ENCODE results near the gene CTNND2. TPM values are rescaled to one million over a fixed set of nuclear protein-coding genes. Genes with fewer than 3 reads are reported as not detected.

The CTNND2 gene
- polyA plus RNA-seq, 1 of the 3 experiments (the other 2 are of a cell fraction): not detected

DNA sequence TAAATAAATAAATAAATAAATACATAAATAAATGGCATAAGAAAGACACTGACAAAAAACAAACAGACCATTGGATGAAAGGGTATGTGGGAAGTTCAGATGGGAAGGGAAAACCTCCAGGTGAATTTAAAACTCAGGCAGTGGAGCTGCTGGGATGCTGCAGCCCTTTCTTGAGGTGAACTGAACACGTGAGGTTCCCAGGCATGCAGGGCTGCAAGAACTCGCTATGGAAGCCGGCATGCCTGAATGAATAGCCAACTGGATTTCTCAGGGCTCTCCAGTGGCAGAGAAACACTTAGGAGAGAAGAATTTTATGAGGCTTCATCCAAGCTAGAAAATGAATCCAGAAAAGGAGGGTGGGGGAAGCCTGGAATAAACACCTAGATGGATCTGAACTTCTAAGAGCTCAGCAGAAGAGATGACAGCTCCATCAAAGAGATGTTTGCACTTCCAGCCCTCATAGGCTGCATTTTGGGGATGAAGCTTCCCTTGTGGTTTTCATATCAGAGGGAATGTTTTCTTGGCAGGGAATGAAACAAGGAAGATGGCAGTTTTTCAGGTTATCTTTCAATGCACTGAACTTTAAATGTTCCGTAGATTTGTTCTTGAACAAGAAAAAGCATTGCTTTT is 919.0 kb downstream of the CTNND2 start:
- CTCF ChIA-PET: no interaction called here

DNA sequence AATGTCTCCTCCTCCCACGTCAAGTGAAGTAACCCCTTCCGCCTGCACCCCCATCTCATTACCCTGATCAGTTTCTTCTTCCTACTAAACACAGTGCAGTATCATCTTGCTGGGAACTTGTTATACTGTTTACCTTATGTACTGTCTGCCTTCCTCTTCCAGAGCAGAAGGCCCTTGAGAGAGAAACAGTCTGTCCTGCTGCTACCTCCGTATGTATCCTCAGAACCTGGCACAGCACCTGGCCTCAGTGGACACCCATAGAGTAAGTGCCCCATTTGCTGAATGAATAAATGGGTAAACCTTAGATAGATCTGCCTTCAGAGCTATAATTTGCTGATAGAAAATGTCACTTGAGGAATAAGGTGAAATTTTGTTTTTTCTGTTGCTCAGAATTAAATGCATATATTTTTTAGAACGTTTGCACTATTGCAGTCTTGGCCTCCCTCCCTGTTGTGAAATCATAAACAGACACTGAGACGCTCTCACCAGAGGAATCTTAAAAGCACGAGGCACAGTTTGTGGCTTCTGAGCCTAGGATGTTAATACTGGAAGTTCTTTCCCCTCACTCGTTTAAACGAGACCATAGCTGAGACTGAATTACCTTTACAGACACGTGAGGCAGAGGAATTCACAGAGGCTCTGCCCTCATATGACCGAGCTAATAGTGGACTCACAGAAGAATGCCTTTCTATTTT is 920.1 kb downstream of the CTNND2 start:
- no peaks in the 10 kb centered on the region for H4K20me1 ChIP-seq (ENCODE audit: insufficient read depth)
- ChIA-PET CTCF (no interaction called here), POLR2A (no interaction called here)
- WGBS (ENCODE audit: low lambda C conversion rate): 18% methylated on average over 10 of the region's 10 CpGs
- no peak overlapping the region for H3K27ac ChIP-seq (ENCODE audit: low read depth in 2 of 2, low read length in 1 of 2)
- no peaks in the 10 kb centered on the region for H3K4me1 ChIP-seq (ENCODE audit: control insufficient read depth in 1 of 2, insufficient read depth in 2 of 2, low read depth in 1 of 2, low read length in 1 of 2)
- no peak for TF ChIP-seq TCF12 (IDR thresholded peaks at IDR 0.05)
- H3K79me2 ChIP-seq (ENCODE audit: insufficient read depth): no peaks in the 10 kb centered on the region
- no peak overlapping the region for H3K4me2 ChIP-seq
- no peaks in the 10 kb centered on the region for H3K9me2 ChIP-seq
- H3K9ac ChIP-seq: no peak overlapping the region
- no peak overlapping the region for H3K4me3 ChIP-seq (ENCODE audit: low read depth in 2 of 2, low read length in 1 of 2)
- no peaks in the 10 kb centered on the region for H3K9me3 ChIP-seq
- no peaks in the 10 kb centered on the region for H3K36me3 ChIP-seq (replicated peaks in 1 of 2; ENCODE audit: control insufficient read depth in 1 of 2, insufficient read depth in 2 of 2, low read length in 1 of 2)
- no peaks in the 10 kb centered on the region for H3F3A ChIP-seq (replicated peaks; ENCODE audit: insufficient read depth)
- H3K27me3 ChIP-seq (ENCODE audit: insufficient read depth): no peaks in the 10 kb centered on the region; the same call in 1 of the 2 replicates
- no peak overlapping the region for H2AFZ ChIP-seq (ENCODE audit: low read depth)
- DNase-seq: no peak

More for the DNA sequence above, 919.0 kb downstream of the CTNND2 start:
- Histone ChIP-seq H3K36me3 (replicated peaks in 1 of 2; ENCODE audit: control insufficient read depth in 1 of 2, insufficient read depth in 2 of 2, low read length in 1 of 2) (no peaks in the 10 kb centered on the region), H3K4me2 (no peak overlapping the region), H3K4me3 (ENCODE audit: low read depth in 2 of 2, low read length in 1 of 2) (no peak overlapping the region), H3K27ac (ENCODE audit: low read depth in 2 of 2, low read length in 1 of 2) (no peak overlapping the region), H4K20me1 (ENCODE audit: insufficient read depth) (no peaks in the 10 kb centered on the region), H3F3A (replicated peaks; ENCODE audit: insufficient read depth) (no peaks in the 10 kb centered on the region), H2AFZ (ENCODE audit: low read depth) (no peak overlapping the region), H3K79me2 (ENCODE audit: insufficient read depth) (no peaks in the 10 kb centered on the region), H3K27me3 (ENCODE audit: insufficient read depth) (no peaks in the 10 kb centered on the region; the same call in 1 of the 2 replicates), H3K9me2 (no peaks in the 10 kb centered on the region), H3K4me1 (ENCODE audit: control insufficient read depth in 1 of 2, insufficient read depth in 2 of 2, low read depth in 1 of 2, low read length in 1 of 2) (no peaks in the 10 kb centered on the region), H3K9ac (no peak overlapping the region), H3K9me3 (no peaks in the 10 kb centered on the region)
- TF ChIP-seq RAD21 (IDR thresholded peaks at IDR 0.05; ENCODE audit: low read length) (no peak), SMC3 (IDR thresholded peaks at IDR 0.05; ENCODE audit: low read depth, low read length) (no peak), TEAD4 (IDR thresholded peaks at IDR 0.05; ENCODE audit: borderline replicate concordance, insufficient read depth) (no peak)
- TF ChIP-seq, protein P1, sequence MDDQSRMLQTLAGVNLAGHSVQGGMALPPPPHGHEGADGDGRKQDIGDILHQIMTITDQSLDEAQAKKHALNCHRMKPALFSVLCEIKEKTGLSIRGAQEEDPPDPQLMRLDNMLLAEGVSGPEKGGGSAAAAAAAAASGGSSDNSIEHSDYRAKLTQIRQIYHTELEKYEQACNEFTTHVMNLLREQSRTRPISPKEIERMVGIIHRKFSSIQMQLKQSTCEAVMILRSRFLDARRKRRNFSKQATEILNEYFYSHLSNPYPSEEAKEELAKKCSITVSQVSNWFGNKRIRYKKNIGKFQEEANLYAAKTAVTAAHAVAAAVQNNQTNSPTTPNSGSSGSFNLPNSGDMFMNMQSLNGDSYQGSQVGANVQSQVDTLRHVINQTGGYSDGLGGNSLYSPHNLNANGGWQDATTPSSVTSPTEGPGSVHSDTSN (IDR thresholded peaks at IDR 0.05): no peak
- POLR2A ChIA-PET: no interaction called here
- DNase-seq: no peak
- WGBS (ENCODE audit: low lambda C conversion rate): 6% methylated on average over 4 of the region's 4 CpGs

DNA sequence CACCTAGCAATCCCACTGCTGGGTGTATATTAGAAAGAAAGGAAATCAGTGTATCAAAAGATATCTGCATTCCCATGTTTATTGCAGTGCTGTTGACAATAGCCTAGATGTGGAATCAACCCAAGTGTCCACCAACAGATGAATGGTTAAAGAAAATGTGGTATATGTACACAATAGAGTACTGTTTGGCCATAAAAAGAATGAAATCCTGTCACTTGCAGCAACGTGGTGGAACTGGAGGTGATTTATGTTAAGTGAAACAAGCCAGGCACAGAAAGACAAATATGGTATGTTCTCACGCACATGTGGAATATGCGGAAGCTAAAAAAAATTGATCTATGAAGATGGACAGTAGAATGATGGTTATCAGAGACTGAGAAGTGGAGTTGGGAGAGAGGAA is 921.6 kb downstream of the CTNND2 start:
- Histone ChIP-seq H4K20me1 (ENCODE audit: insufficient read depth) (no peaks in the 10 kb centered on the region), H3K79me2 (ENCODE audit: insufficient read depth) (no peaks in the 10 kb centered on the region), H3K4me3 (ENCODE audit: low read depth in 2 of 2, low read length in 1 of 2) (no peak overlapping the region), H3K27me3 (ENCODE audit: insufficient read depth) (no peaks in the 10 kb centered on the region; the same call in 1 of the 2 replicates), H3K4me2 (no peak overlapping the region), H3F3A (replicated peaks; ENCODE audit: insufficient read depth) (no peaks in the 10 kb centered on the region), H2AFZ (ENCODE audit: low read depth) (no peak overlapping the region), H3K4me1 (ENCODE audit: control insufficient read depth in 1 of 2, insufficient read depth in 2 of 2, low read depth in 1 of 2, low read length in 1 of 2) (no peaks in the 10 kb centered on the region), H3K27ac (ENCODE audit: low read depth in 2 of 2, low read length in 1 of 2) (no peak overlapping the region), H3K9me3 (no peaks in the 10 kb centered on the region), H3K9ac (no peak overlapping the region), H3K9me2 (no peaks in the 10 kb centered on the region), H3K36me3 (replicated peaks in 1 of 2; ENCODE audit: control insufficient read depth in 1 of 2, insufficient read depth in 2 of 2, low read length in 1 of 2) (no peaks in the 10 kb centered on the region)
- ChIA-PET POLR2A (no interaction called here), CTCF (interaction anchor here (0.6 kb wide), 1 partner anchor 1095 kb away, joined by 3 read pairs; no protein-coding TSS in a partner anchor)
- TF ChIP-seq, protein P2, sequence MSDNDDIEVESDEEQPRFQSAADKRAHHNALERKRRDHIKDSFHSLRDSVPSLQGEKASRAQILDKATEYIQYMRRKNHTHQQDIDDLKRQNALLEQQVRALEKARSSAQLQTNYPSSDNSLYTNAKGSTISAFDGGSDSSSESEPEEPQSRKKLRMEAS (IDR thresholded peaks at IDR 0.05; ENCODE audit: low read depth): no peak
- WGBS (ENCODE audit: low lambda C conversion rate): 43% methylated on average over 3 of the region's 3 CpGs
- DNase-seq: no peak

Measured in SK-N-SH (cell line).